Measurements from ENCODE around the gene CLPTM1L.

DNA sequence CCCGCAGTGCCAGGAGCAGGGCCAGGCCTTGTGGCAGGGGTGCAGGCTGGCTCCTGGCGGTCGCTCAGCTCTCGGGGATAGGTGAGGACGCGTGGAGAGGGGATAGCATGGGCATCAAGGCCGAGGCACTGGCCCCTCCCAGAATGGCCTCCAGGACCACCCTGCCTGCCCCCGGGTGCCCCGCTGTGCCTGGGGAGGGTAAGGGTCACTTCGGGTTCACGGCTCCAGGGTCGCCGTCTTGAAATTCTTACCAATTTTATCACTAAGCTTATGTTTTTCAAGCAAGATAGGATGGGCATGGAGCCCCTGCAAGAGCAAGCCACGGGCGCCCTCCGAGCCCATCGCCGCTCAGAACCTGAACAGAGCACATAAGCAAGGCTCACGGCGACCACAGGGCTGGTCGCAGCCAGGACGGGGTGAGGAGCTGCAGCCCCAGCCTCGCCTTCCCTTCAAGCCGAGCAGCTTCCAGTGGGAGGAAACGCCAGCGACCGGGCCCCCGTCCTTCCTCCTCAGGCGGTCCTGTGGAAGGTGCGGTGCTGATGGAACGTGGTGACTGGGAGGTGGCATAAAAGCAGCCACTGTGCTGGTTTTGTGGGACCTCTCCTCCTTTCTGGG lies 14.2 kb upstream of the CLPTM1L start:
- no peak for TF ChIP-seq KDM1A (IDR thresholded peaks at IDR 0.05)
- TF ChIP-seq ZNF316 (IDR thresholded peaks at IDR 0.05) = no peak
- TF ChIP-seq, protein P1, sequence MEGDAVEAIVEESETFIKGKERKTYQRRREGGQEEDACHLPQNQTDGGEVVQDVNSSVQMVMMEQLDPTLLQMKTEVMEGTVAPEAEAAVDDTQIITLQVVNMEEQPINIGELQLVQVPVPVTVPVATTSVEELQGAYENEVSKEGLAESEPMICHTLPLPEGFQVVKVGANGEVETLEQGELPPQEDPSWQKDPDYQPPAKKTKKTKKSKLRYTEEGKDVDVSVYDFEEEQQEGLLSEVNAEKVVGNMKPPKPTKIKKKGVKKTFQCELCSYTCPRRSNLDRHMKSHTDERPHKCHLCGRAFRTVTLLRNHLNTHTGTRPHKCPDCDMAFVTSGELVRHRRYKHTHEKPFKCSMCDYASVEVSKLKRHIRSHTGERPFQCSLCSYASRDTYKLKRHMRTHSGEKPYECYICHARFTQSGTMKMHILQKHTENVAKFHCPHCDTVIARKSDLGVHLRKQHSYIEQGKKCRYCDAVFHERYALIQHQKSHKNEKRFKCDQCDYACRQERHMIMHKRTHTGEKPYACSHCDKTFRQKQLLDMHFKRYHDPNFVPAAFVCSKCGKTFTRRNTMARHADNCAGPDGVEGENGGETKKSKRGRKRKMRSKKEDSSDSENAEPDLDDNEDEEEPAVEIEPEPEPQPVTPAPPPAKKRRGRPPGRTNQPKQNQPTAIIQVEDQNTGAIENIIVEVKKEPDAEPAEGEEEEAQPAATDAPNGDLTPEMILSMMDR (IDR thresholded peaks at IDR 0.05 in 2 of 3, conservative IDR thresholded peaks at IDR 0.05 in 1 of 3; ENCODE audit: insufficient read depth in 2 of 3, low read depth in 1 of 3, low read length in 3 of 3) = no peak
- TF ChIP-seq, protein P2, sequence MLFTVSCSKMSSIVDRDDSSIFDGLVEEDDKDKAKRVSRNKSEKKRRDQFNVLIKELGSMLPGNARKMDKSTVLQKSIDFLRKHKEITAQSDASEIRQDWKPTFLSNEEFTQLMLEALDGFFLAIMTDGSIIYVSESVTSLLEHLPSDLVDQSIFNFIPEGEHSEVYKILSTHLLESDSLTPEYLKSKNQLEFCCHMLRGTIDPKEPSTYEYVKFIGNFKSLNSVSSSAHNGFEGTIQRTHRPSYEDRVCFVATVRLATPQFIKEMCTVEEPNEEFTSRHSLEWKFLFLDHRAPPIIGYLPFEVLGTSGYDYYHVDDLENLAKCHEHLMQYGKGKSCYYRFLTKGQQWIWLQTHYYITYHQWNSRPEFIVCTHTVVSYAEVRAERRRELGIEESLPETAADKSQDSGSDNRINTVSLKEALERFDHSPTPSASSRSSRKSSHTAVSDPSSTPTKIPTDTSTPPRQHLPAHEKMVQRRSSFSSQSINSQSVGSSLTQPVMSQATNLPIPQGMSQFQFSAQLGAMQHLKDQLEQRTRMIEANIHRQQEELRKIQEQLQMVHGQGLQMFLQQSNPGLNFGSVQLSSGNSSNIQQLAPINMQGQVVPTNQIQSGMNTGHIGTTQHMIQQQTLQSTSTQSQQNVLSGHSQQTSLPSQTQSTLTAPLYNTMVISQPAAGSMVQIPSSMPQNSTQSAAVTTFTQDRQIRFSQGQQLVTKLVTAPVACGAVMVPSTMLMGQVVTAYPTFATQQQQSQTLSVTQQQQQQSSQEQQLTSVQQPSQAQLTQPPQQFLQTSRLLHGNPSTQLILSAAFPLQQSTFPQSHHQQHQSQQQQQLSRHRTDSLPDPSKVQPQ (CRISPR knock-in tag; IDR thresholded peaks at IDR 0.05; ENCODE audit: borderline replicate concordance) = no peak
- TF ChIP-seq, protein P3, sequence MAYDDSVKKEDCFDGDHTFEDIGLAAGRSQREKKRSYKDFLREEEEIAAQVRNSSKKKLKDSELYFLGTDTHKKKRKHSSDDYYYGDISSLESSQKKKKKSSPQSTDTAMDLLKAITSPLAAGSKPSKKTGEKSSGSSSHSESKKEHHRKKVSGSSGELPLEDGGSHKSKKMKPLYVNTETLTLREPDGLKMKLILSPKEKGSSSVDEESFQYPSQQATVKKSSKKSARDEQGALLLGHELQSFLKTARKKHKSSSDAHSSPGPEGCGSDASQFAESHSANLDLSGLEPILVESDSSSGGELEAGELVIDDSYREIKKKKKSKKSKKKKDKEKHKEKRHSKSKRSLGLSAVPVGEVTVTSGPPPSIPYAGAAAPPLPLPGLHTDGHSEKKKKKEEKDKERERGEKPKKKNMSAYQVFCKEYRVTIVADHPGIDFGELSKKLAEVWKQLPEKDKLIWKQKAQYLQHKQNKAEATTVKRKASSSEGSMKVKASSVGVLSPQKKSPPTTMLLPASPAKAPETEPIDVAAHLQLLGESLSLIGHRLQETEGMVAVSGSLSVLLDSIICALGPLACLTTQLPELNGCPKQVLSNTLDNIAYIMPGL (CRISPR knock-in tag; IDR thresholded peaks at IDR 0.05) = no peak
- TF ChIP-seq, protein P4, sequence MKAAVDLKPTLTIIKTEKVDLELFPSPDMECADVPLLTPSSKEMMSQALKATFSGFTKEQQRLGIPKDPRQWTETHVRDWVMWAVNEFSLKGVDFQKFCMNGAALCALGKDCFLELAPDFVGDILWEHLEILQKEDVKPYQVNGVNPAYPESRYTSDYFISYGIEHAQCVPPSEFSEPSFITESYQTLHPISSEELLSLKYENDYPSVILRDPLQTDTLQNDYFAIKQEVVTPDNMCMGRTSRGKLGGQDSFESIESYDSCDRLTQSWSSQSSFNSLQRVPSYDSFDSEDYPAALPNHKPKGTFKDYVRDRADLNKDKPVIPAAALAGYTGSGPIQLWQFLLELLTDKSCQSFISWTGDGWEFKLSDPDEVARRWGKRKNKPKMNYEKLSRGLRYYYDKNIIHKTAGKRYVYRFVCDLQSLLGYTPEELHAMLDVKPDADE (conservative IDR thresholded peaks at IDR 0.05; ENCODE audit: control insufficient read depth, low read depth, low read length) = no peak
- TF ChIP-seq CHD1 (IDR thresholded peaks at IDR 0.05; ENCODE audit: low read length) = no peak

All from K562 (cell line).